A673 (cell line): ENCODE results near the gene GPAT3. TPM values are rescaled to one million over a fixed set of nuclear protein-coding genes. Genes with fewer than 3 reads are reported as not detected.

ENCODE experiments used
- BruUV-seq: library from RNA; stranded (reverse); fragments of 400-500 nt; replicated peaks from 2 replicates; lab custom pipeline; 2021; lab: Mats Ljungman, UMichigan
- CTCF ChIA-PET: fragments of 300-600 bp; sonication (Branson Sonifier 250); formaldehyde crosslinking; loops from one replicate; lab custom pipeline; 2022; ENCODE audit warnings: antibody characterized with exemption; lab: Charles Lee
- POLR2A ChIA-PET: fragments of 300-600 bp; sonication (Branson Sonifier 250); formaldehyde crosslinking; loops from one replicate; lab custom pipeline; 2022; ENCODE audit warnings: antibody characterized with exemption; ENCODE audit not compliant: low non-redundant PET; lab: Charles Lee
- DNase-seq: peaks from one replicate; pipeline ENCODE4 v3.0.0-alpha.2; 2015; ENCODE audit warnings: low spot score
- H3K27ac ChIP-seq: fragments of 200-600 bp; sonication (generic); 2 replicates; pipeline ENCODE4 v1.5.1; 2016; ENCODE audit warnings: mixed run types, low read depth, mild to moderate bottlenecking, mixed read lengths, antibody characterized with exemption, low read length; ENCODE audit not compliant: poor library complexity, severe bottlenecking
- H3K27me3 ChIP-seq: fragments of 200-600 bp; sonication (generic); replicated peaks from 2 replicates; pipeline ENCODE4 v1.6.1; 2017; ENCODE audit warnings: mixed run types, low read depth, mild to moderate bottlenecking, mixed read lengths, antibody characterized with exemption, low read length; ENCODE audit not compliant: insufficient read depth, poor library complexity
- H3K36me3 ChIP-seq: fragments of 200-600 bp; sonication (generic); 2 replicates; pipeline ENCODE4 v1.6.1; 2016; ENCODE audit warnings: mixed run types, mild to moderate bottlenecking, mixed read lengths, antibody characterized with exemption, low read length; ENCODE audit not compliant: insufficient read depth, poor library complexity, severe bottlenecking
- H3K4me1 ChIP-seq: fragments of 200-600 bp; sonication (generic); 2 replicates; pipeline ENCODE4 v1.6.1; 2017; ENCODE audit warnings: mixed run types, mild to moderate bottlenecking, mixed read lengths, antibody characterized with exemption, low read length; ENCODE audit not compliant: insufficient read depth, poor library complexity, severe bottlenecking
- H3K4me3 ChIP-seq: fragments of 200-600 bp; sonication (generic); 2 replicates; pipeline ENCODE4 v1.5.1; 2016; ENCODE audit warnings: low read depth, mixed run types, mild to moderate bottlenecking, mixed read lengths, low read length; ENCODE audit not compliant: poor library complexity, severe bottlenecking
- H3K9me3 ChIP-seq: fragments of 200-600 bp; sonication (generic); 2 replicates; pipeline ENCODE4 v1.6.1; 2016; ENCODE audit warnings: mixed run types, low read depth, mild to moderate bottlenecking, mixed read lengths, antibody characterized with exemption, low read length; ENCODE audit not compliant: poor library complexity, severe bottlenecking
- CTCF ChIP-seq: fragments of 300-800, 200-600 bp; sonication (generic); conservative IDR thresholded peaks from 2 replicates; pipeline ENCODE4 v1.5.1; 2017; ENCODE audit warnings: low read depth, mild to moderate bottlenecking, antibody characterized with exemption, low read length, moderate library complexity, mixed read lengths
- EZH2 ChIP-seq: fragments of 200-600 bp; sonication (generic); IDR thresholded peaks from 2 replicates; pipeline ENCODE4 v1.6.1; 2017; ENCODE audit warnings: borderline replicate concordance, low read depth, mild to moderate bottlenecking, mixed read lengths, antibody characterized with exemption, low read length; ENCODE audit not compliant: poor library complexity, severe bottlenecking
- intact Hi-C: fragments of 100-400 bp; cut with micrococcal nuclease; formaldehyde crosslinking; loops from one replicate; pipeline ENCODE4 v1.10.0; 2022; ENCODE audit not compliant: unreplicated experiment
- total RNA-seq: library from RNA; stranded (reverse); gene quantifications from 2 replicates; pipeline ENCODE4 v1.2.3, GENCODE V29; 2021

Gene GPAT3
- total RNA-seq, 1 experiment from 2014 or later = 1.2 TPM

- Histone ChIP-seq H3K27me3 (no peaks in the 10 kb centered on the region), H3K4me1 (no peaks in the 10 kb centered on the region), H3K4me3 (no peak overlapping the region), H3K36me3 (no peaks in the 10 kb centered on the region), H3K27ac (no peak overlapping the region), H3K9me3 (no peaks in the 10 kb centered on the region)
- TF ChIP-seq EZH2 = no peak
- TF ChIP-seq CTCF = no peak
- ChIA-PET CTCF (no interaction called here), POLR2A (no interaction called here)
- BruUV-seq = no TSS peak
- intact Hi-C loops = no loop called here
- DNase-seq = no peak
Observed at GRCh38 chr4:83613994-83614393, 78.1 kb downstream of the GPAT3 start.

- BruUV-seq = no TSS peak
- H3K27me3 ChIP-seq = no peaks in the 10 kb centered on the region
- no peak overlapping the region for H3K4me3 ChIP-seq
- DNase-seq = no peak
- no peaks in the 10 kb centered on the region for H3K9me3 ChIP-seq
- ChIA-PET POLR2A (no interaction called here), CTCF (no interaction called here)
- intact Hi-C loops = no loop called here
- no peaks in the 10 kb centered on the region for H3K4me1 ChIP-seq
- no peak overlapping the region for H3K27ac ChIP-seq
- no peak for TF ChIP-seq EZH2
- TF ChIP-seq CTCF = no peak
- no peaks in the 10 kb centered on the region for H3K36me3 ChIP-seq
Observed at GRCh38 chr4:83616252-83616651, 80.3 kb downstream of the GPAT3 start.

- ChIA-PET POLR2A (no interaction called here), CTCF (no interaction called here)
- H3K36me3 ChIP-seq = no peaks in the 10 kb centered on the region
- no TSS peak for BruUV-seq
- H3K4me1 ChIP-seq = no peaks in the 10 kb centered on the region
- no peak overlapping the region for H3K27ac ChIP-seq
- intact Hi-C loops = no loop called here
- H3K9me3 ChIP-seq = no peaks in the 10 kb centered on the region
- TF ChIP-seq CTCF (no peak), EZH2 (no peak)
- no peak for DNase-seq
- H3K27me3 ChIP-seq = no peaks in the 10 kb centered on the region
- no peak overlapping the region for H3K4me3 ChIP-seq
Observed at GRCh38 chr4:83617371-83618035, 81.6 kb downstream of the GPAT3 start.
